ENCODE results near the gene SSTR5.

SSTR5 gene

GRCh38 chr16:1071561-1072225 is 854 bp upstream of the SSTR5 start:
- Histone ChIP-seq H3K14ac (ENCODE audit: low read length in 2 of 2) (no peak overlapping the region), H3K23ac (ENCODE audit: low read length in 2 of 2) (no peak overlapping the region), H3K79me1 (replicated peaks; ENCODE audit: low read length, poor library complexity, severe bottlenecking) (no peaks in the 10 kb centered on the region), H3K27me3 (ENCODE audit: control insufficient read depth in 1 of 2, insufficient read depth in 1 of 2, low read length in 2 of 2) (peaks cover 70 to 78% of the 10 kb centered on the region in 2 experiments), H3K4me1 (ENCODE audit: control insufficient read depth, insufficient read depth, low read depth, low read length) (peaks cover 7% of the 10 kb centered on the region), H3K4me3 (ENCODE audit: insufficient read depth in 1 of 2, low read depth in 1 of 2, low read length in 2 of 2) (no peak overlapping the region), H4K91ac (ENCODE audit: low read length) (no peak overlapping the region), H3K4me2 (ENCODE audit: low read length, poor library complexity, severe bottlenecking) (no peak overlapping the region), H3K27ac (ENCODE audit: low read length, poor library complexity, severe bottlenecking) (no peak overlapping the region), H3K36me3 (ENCODE audit: control insufficient read depth in 1 of 2, insufficient read depth in 2 of 2, low read depth in 1 of 2, low read length in 2 of 2) (no peaks in the 10 kb centered on the region), H2AK5ac (ENCODE audit: low read length, severe bottlenecking) (no peak overlapping the region), H2BK120ac (ENCODE audit: low read depth, low read length) (no peak overlapping the region), H2BK15ac (ENCODE audit: low read depth, poor library complexity, severe bottlenecking) (no peak overlapping the region), H3K18ac (ENCODE audit: low read depth in 1 of 2, low read length in 2 of 2) (no peak overlapping the region), H2BK12ac (ENCODE audit: low read length in 2 of 2) (no peak overlapping the region), H2BK5ac (ENCODE audit: low read depth, low read length, poor library complexity, severe bottlenecking) (no peak overlapping the region), H3K4ac (ENCODE audit: low read depth in 1 of 2, low read length in 2 of 2) (no peak overlapping the region), H3K9ac (ENCODE audit: low read length) (no peak overlapping the region), H2AFZ (ENCODE audit: low read depth, low read length) (no peak overlapping the region), H4K8ac (ENCODE audit: low read length) (no peak overlapping the region), H3K9me3 (ENCODE audit: control insufficient read depth, low read length) (no peaks in the 10 kb centered on the region)
- DNase-seq: no peak
- WGBS: 26% methylated on average over 30 of the region's 30 CpGs

GRCh38 chr16:1073262-1073558 is 663 bp downstream of the SSTR5 start:
- H3K9ac ChIP-seq (ENCODE audit: low read length): no peak overlapping the region
- no peak overlapping the region for H4K91ac ChIP-seq (ENCODE audit: low read length)
- H3K14ac ChIP-seq (ENCODE audit: low read length in 2 of 2): no peak overlapping the region
- DNase-seq: no peak
- H3K4ac ChIP-seq (ENCODE audit: low read depth in 1 of 2, low read length in 2 of 2): no peak overlapping the region
- no peak overlapping the region for H2AK5ac ChIP-seq (ENCODE audit: low read length, severe bottlenecking)
- H4K8ac ChIP-seq (ENCODE audit: low read length): no peak overlapping the region
- H3K23ac ChIP-seq (ENCODE audit: low read length in 2 of 2): no peak overlapping the region
- H3K4me3 ChIP-seq (ENCODE audit: insufficient read depth in 1 of 2, low read depth in 1 of 2, low read length in 2 of 2): no peak overlapping the region
- no peak overlapping the region for H2BK15ac ChIP-seq (ENCODE audit: low read depth, poor library complexity, severe bottlenecking)
- no peak overlapping the region for H2BK120ac ChIP-seq (ENCODE audit: low read depth, low read length)
- H2BK12ac ChIP-seq (ENCODE audit: low read length in 2 of 2): no peak overlapping the region
- H3K79me1 ChIP-seq (replicated peaks; ENCODE audit: low read length, poor library complexity, severe bottlenecking): no peaks in the 10 kb centered on the region
- no peaks in the 10 kb centered on the region for H3K9me3 ChIP-seq (ENCODE audit: control insufficient read depth, low read length)
- WGBS: 69% methylated on average over 12 of the region's 13 CpGs
- H3K27me3 ChIP-seq (ENCODE audit: control insufficient read depth in 1 of 2, insufficient read depth in 1 of 2, low read length in 2 of 2): peaks cover 69 to 71% of the 10 kb centered on the region in 2 experiments
- H2BK5ac ChIP-seq (ENCODE audit: low read depth, low read length, poor library complexity, severe bottlenecking): no peak overlapping the region
- H3K27ac ChIP-seq (ENCODE audit: low read length, poor library complexity, severe bottlenecking): no peak overlapping the region
- H3K4me2 ChIP-seq (ENCODE audit: low read length, poor library complexity, severe bottlenecking): no peak overlapping the region
- H3K36me3 ChIP-seq (ENCODE audit: control insufficient read depth in 1 of 2, insufficient read depth in 2 of 2, low read depth in 1 of 2, low read length in 2 of 2): no peaks in the 10 kb centered on the region
- no peak overlapping the region for H3K18ac ChIP-seq (ENCODE audit: low read depth in 1 of 2, low read length in 2 of 2)
- peaks cover 10% of the 10 kb centered on the region for H3K4me1 ChIP-seq (ENCODE audit: control insufficient read depth, insufficient read depth, low read depth, low read length)
- no peak overlapping the region for H2AFZ ChIP-seq (ENCODE audit: low read depth, low read length)

DNA sequence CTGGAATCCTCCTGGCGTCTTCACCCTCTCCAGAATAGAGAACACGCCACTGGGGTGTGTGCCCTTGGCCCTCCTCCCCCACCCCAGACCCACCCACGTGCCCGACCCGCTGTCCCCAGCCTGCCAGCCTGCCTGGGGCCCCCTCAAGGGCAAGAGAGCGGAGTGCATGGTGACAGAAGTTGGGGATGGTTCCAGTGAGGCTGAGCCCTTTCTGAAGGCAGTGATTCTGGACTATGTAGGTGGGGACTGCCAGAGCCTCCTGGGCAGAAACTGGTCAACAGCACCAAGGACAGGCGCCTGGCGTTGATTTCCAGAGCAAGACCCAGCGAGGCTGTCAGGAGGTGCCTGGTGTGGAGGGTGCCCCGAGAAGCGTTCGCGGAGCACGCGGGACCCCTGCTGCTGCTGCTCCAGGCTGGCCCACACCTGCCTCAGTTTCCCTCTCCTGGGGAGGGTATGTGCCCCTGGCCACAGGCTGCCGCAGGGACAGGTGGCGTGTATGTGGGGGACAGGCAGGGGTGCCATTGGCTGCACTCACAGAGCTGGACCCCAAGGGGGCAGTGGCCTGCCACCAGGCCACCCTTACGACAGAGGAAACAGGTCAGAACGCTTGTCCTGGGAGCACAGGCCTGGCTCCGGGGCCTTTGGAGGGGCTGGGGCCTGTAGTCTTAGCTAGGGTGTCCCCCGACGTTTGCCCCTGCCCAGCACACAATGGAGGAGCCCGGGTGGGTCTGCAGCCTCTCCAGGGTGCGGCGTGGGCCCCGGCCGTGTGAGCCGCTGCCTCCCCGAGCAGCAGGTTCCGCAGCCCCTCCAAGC is 1.2 kb downstream of the SSTR5 start:
- H3K79me1 ChIP-seq (replicated peaks; ENCODE audit: low read length, poor library complexity, severe bottlenecking): no peaks in the 10 kb centered on the region

GRCh38 chr16:1074379-1074649 is 1.8 kb downstream of the SSTR5 start:
- no peak overlapping the region for H3K14ac ChIP-seq (ENCODE audit: low read length in 2 of 2)
- 75% methylated on average over 11 of the region's 11 CpGs for WGBS
- no peak overlapping the region for H2BK12ac ChIP-seq (ENCODE audit: low read length in 2 of 2)
- peaks cover 62 to 63% of the 10 kb centered on the region in 2 experiments for H3K27me3 ChIP-seq (ENCODE audit: control insufficient read depth in 1 of 2, insufficient read depth in 1 of 2, low read length in 2 of 2)
- H2BK120ac ChIP-seq (ENCODE audit: low read depth, low read length): no peak overlapping the region
- no peak overlapping the region for H4K91ac ChIP-seq (ENCODE audit: low read length)
- H3K4me1 ChIP-seq (ENCODE audit: control insufficient read depth, insufficient read depth, low read depth, low read length): peaks cover 17% of the 10 kb centered on the region
- H3K9ac ChIP-seq (ENCODE audit: low read length): no peak overlapping the region
- no peak overlapping the region for H3K4me3 ChIP-seq (ENCODE audit: insufficient read depth in 1 of 2, low read depth in 1 of 2, low read length in 2 of 2)
- H3K79me1 ChIP-seq (replicated peaks; ENCODE audit: low read length, poor library complexity, severe bottlenecking): no peaks in the 10 kb centered on the region
- H2BK5ac ChIP-seq (ENCODE audit: low read depth, low read length, poor library complexity, severe bottlenecking): no peak overlapping the region
- H3K18ac ChIP-seq (ENCODE audit: low read depth in 1 of 2, low read length in 2 of 2): no peak overlapping the region
- no peak overlapping the region for H3K27ac ChIP-seq (ENCODE audit: low read length, poor library complexity, severe bottlenecking)
- no peaks in the 10 kb centered on the region for H3K9me3 ChIP-seq (ENCODE audit: control insufficient read depth, low read length)
- DNase-seq: no peak
- no peak overlapping the region for H3K4me2 ChIP-seq (ENCODE audit: low read length, poor library complexity, severe bottlenecking)
- H4K8ac ChIP-seq (ENCODE audit: low read length): no peak overlapping the region
- peaks cover 0 to 2% of the 10 kb centered on the region in 2 experiments for H3K36me3 ChIP-seq (ENCODE audit: control insufficient read depth in 1 of 2, insufficient read depth in 2 of 2, low read depth in 1 of 2, low read length in 2 of 2)
- no peak overlapping the region for H3K23ac ChIP-seq (ENCODE audit: low read length in 2 of 2)
- H2BK15ac ChIP-seq (ENCODE audit: low read depth, poor library complexity, severe bottlenecking): no peak overlapping the region
- H2AFZ ChIP-seq (ENCODE audit: low read depth, low read length): no peak overlapping the region
- H3K4ac ChIP-seq (ENCODE audit: low read depth in 1 of 2, low read length in 2 of 2): no peak overlapping the region
- no peak overlapping the region for H2AK5ac ChIP-seq (ENCODE audit: low read length, severe bottlenecking)

More for the DNA sequence above, 1.2 kb downstream of the SSTR5 start:
- no peak for DNase-seq
- Histone ChIP-seq H3K27ac (ENCODE audit: low read length, poor library complexity, severe bottlenecking) (no peak overlapping the region), H2AFZ (ENCODE audit: low read depth, low read length) (no peak overlapping the region), H3K9ac (ENCODE audit: low read length) (no peak overlapping the region), H2BK12ac (ENCODE audit: low read length in 2 of 2) (no peak overlapping the region), H3K18ac (ENCODE audit: low read depth in 1 of 2, low read length in 2 of 2) (no peak overlapping the region), H3K27me3 (ENCODE audit: control insufficient read depth in 1 of 2, insufficient read depth in 1 of 2, low read length in 2 of 2) (peaks cover 65 to 66% of the 10 kb centered on the region in 2 experiments), H2BK15ac (ENCODE audit: low read depth, poor library complexity, severe bottlenecking) (no peak overlapping the region), H2BK5ac (ENCODE audit: low read depth, low read length, poor library complexity, severe bottlenecking) (no peak overlapping the region), H3K36me3 (ENCODE audit: control insufficient read depth in 1 of 2, insufficient read depth in 2 of 2, low read depth in 1 of 2, low read length in 2 of 2) (no peaks in the 10 kb centered on the region), H3K4me2 (ENCODE audit: low read length, poor library complexity, severe bottlenecking) (no peak overlapping the region), H4K91ac (ENCODE audit: low read length) (no peak overlapping the region), H2AK5ac (ENCODE audit: low read length, severe bottlenecking) (no peak overlapping the region), H2BK120ac (ENCODE audit: low read depth, low read length) (no peak overlapping the region), H3K14ac (ENCODE audit: low read length in 2 of 2) (no peak overlapping the region), H3K4ac (ENCODE audit: low read depth in 1 of 2, low read length in 2 of 2) (no peak overlapping the region), H3K9me3 (ENCODE audit: control insufficient read depth, low read length) (no peaks in the 10 kb centered on the region), H4K8ac (ENCODE audit: low read length) (no peak overlapping the region), H3K23ac (ENCODE audit: low read length in 2 of 2) (no peak overlapping the region), H3K4me3 (ENCODE audit: insufficient read depth in 1 of 2, low read depth in 1 of 2, low read length in 2 of 2) (no peak overlapping the region), H3K4me1 (ENCODE audit: control insufficient read depth, insufficient read depth, low read depth, low read length) (peaks cover 14% of the 10 kb centered on the region)
- whole genome bisulfite sequencing: 80% methylated on average over 25 of the region's 30 CpGs
